Stimulated activated CD4-positive, alpha-beta T cell treated with anti-CD3 and anti-CD28 coated beads, TNF-alpha, amount 100 ng/mL, for 1 hour (primary cell): ENCODE measurements around the gene ZRANB1.

Experiments used
- DNase-seq, 3 donors: peaks; one replicate each; pipeline ENCODE4 v3.0.0-alpha.2; 2020; ENCODE audit warnings: low read depth in 3 of 3, low spot score in 1 of 3

Gene ZRANB1

DNA sequence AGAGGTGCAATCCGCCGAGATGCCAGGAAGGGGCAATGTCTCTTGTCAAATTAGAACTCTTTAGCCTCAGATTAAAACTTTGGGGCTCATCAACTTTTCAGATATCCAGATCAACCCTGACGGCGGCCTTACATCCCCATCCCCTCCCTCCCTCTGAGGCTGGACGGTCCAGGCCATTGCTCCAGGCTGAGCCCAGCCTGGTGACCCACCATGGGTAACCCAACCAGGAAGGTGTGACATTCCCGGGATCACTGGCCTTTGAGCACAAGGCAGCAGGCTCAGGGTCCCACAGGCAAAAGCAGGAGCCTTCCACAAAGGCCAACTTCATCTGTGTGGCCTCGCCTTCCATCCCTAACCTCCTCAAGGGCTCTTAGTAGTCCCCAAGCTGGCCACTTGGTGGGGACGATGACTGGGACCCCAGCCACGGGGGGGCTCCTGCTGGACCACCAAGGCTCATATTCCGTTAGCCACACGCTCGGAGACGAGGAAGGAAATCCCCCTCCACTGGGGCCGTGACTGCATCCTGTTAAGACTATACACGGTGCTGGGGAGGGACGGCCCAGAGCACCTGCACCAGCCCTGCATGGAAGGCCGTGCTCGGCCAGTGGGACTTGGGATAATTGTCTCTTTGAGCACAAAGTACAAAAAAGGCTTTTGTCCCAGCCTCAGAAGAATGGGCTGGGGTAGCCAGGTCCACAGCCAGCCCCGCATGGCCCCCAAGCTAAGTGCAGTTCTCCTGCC, 62.8 kb downstream of the ZRANB1 start:
- DNase-seq: no peak

DNA sequence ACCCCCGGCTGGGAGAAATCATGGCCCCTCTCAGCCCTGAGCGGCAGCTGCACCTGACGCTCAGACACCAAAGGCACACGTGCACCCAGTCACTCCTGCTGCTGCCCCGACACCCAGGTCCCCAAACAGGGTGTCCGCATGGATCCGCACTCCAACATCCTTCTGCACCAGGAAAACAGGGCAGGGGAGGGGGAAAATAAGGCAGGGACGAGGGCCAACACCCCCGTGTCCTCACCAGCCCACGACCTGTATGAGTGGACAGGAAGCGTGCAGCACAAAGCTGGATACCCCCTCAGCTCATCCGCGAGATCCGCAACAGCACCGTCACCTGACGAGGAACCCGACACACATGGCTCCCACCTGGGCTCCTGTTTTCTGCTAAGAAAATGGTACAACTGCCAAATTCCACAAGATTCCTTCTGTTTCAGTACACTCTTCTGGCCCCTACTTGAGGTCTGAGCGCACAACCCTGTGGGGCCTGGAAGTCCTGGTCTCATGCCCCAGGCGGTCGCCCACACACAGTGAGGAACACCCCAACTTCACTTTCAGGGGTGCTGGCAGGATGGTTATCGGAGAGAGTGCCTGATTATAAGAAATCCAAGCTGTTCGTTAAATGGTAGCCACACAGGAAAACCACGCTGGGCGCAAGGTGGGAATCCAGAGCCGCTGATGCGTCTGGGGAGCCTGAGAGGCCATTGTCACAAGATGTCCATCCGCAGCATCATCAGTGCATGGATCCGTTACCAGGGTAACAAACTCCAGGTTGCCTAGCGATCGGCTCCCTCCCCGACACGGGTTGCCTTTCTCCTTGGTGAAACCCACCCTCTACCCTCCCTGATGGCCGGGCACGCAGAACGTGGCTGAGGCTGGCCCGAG, 63.6 kb downstream of the ZRANB1 start:
- DNase-seq: no peak

DNA sequence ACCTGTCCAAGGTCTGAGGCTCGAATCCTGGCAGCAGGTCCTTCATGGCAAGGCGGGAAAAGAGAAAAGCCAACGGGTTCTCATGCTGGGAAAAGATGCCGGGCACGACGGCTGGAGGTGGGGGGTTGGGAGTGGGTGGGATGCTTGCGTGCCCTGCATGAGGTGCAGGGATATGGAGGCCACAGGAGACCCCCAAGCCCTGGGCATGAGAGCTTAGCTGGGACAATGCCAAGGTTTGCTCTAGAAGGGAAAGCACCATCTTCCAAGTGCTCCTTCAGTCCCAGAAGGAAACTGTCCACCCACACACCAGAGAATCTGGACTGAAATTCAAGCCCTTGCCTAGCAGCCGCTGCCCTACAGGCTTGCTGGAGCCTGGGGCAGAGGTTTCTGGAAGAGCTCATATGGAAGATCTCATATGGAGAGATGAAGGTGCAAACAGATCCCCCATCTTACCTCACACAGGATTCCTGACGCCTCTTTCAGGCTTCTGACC, 64.3 kb downstream of the ZRANB1 start:
- DNase-seq: no peak

DNA sequence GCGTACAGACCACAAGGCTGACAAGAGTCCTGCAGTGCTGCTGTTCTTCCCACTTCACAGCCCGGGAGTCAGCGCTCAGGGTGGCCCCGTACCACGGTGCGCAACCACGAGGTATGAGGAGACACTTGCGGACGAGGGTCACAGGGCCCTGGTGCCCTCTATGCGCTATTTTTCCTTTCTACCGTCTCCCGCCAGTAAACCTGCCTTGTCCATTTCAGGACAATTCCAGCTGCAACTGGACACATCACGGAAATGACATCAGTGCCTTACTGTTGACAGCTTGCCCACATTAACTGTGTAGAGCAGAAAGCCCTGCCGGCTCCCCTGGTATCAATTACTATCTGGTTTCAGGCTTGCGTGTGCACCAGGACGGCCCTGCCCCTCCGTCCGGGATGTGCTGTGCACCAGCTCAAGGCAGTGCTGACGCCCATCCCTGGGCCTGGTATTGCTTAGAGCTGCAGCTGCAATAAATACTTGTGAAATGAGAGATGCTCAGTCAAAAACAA, 65.1 kb downstream of the ZRANB1 start:
- DNase-seq: no peak

DNA sequence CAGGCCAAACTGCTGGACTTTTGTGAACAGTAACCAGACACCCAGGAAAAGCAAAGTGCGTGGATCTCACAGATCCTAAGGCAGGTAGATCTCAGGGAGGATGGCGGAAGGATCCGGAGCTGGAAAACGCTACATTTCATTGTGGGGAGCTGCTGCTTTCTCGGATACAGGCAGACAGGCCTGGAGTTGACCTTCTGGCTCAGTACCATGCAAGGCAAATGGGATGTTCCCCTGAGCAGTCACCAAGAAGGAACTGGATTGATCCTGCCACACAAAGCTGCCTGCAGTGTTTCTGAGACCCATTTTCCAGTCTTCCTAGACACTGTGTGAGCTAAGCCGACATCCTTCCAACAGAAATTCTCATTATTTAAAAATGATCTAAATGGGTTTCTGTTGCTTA, 65.5 kb downstream of the ZRANB1 start:
- DNase-seq: no peak

DNA sequence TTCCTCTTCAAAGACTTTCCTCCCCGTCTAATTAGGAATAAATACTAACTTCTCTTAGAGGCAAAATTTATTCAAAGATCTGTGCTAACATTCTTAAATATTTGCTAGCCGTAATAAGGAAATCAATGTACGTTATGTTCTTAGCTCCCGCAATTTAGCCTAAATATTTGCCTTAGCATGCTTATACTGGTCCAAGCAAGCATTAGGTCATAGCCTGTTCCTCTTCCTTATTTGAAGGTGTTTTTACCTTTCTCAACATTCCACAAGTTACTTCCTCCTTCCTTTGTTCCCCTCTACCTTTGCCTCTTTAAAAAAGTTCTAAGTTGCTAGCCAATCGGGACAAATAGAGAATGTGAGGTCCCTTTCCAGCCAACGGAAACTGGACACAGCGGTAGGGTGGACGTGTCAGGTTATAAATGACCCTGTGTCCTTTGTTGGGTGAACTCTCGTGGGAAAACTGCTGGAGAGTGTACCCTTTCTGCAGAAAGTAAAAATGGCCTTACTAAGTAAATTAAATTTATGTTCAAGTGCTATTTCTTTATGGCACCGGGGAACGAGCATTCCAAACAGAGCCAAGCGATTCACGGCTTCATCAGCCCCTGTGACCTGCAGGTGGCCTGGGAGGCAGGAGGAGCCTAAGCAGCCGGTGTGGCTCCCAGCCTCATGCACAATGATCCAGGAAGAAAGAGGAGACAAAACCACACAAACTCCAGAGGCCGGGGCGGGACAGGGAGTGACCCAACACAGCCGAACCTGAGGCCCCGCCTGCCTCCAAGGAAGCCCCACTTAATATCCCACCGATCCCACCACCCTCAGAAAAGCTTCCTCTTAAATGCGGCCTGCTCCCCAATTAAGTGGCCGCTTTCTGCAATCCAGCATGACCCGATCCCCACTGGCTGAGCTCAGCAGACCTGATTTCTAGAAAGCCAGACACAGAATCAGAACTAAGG, 67.0 kb downstream of the ZRANB1 start:
- DNase-seq: no peak

DNA sequence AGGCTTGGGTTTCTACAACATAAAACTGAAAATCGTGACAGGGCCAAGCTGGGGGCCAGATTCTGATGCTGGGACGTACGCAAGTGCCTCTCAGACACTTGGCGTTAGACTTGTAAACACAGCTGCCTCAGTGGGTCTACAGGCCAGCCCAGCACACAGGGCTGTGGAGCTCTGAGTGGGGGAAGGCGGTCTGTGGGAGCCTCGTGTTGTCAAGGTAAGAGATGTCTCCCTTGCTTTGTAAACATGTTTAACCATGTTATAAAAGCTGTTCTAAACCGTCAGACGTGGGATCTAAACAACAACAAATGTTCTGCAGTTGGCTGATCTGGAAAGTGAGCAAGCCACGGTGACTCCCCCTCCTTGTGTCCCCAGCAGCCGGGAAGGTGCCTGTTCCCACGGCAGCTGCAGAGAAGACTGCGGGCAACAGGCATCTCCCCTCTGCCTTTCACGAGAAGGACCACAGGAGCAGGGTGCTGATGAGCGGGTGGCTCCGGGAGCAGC, 67.8 kb downstream of the ZRANB1 start:
- no peak for DNase-seq

DNA sequence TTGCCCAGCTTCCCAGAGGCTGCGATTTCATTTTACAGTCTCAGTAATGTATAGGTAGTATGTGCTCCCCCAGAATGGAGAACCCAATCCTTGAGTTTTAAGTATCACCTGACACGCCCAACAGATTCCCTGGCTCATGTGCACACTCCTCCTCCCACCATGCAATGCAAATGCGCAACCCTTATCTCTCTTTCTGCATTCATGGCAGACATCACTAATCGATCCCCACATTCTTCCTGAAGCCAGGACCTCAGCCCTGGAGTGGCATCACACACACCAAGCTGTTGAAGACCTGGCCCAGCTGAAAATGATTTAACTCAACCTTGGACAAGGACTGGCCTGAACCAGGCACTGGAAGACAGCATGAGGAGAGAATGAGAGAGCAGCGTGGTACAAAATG, 68.4 kb downstream of the ZRANB1 start:
- DNase-seq: no peak

DNA sequence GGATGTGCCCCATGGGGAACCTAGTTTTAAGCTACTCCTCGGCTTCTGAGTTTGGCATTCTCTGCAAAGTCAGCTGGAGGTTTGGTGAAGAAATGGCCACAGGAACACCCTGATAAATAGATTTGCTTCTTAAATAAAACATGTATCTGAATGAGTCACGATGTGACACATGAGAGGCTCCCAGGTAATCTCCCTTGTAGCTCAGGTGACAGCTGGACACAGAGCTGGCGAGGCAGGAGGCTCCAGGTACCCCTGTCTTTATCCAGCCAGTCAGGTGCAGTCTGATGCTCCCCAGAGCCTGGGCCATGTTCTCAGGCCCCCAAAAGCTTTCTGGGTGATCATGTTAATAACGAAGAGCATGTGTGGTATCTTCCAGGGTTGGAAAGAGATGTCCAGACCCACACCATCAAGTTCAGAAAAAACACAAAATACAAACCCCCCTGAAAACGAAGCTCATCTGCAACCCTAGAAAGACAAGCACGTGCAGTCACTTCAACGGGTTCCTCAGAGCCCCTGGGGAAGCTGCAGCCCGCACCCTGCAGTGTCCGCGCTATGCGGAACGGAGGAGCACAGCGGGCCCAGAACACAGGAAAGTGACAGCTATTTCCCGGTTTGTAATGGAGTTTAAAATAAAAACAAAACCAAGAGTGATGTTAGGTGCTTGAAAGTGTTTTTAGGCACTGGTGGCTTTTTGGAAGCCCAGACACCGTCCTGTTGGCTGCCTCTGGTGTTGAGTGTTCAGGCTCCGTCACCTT, 69.4 kb downstream of the ZRANB1 start:
- DNase-seq: no peak

DNA sequence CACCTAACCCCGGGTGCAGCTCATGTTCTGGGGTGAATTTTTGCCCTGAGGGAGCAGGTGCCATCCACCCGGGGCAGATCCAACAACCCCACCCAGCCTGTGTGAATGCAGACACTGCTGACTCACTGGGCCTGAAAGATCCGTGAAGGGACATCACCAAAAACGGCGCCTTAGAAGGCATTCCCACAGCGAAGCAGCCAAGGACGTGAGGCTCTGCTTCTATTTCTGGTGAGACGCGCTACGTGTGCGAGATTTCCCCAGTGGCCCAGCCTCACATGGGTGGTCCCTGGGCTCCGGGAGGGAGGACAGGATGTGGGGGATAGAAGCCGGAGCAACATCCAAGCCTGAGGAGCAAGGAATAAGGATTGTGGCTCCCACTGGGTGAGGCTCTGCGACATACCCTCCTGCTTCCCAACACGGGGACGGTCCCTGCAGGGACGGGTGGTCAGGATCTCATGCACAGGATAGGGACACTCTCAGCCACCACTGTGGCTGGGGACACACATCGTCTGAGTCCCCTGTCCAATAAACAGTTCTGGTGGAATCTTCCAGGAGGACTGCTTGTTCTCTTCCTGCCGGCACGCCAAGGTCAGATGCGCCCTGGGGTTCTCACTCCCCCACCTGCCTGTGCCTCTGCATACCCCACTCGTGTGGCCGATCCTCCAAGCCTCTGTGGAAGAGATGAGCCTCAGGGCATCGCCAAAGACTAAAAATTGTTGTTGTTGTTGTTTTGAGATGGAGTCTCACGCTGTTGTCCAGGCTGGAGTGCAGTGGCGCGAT, 70.2 kb downstream of the ZRANB1 start:
- DNase-seq: no peak

DNA sequence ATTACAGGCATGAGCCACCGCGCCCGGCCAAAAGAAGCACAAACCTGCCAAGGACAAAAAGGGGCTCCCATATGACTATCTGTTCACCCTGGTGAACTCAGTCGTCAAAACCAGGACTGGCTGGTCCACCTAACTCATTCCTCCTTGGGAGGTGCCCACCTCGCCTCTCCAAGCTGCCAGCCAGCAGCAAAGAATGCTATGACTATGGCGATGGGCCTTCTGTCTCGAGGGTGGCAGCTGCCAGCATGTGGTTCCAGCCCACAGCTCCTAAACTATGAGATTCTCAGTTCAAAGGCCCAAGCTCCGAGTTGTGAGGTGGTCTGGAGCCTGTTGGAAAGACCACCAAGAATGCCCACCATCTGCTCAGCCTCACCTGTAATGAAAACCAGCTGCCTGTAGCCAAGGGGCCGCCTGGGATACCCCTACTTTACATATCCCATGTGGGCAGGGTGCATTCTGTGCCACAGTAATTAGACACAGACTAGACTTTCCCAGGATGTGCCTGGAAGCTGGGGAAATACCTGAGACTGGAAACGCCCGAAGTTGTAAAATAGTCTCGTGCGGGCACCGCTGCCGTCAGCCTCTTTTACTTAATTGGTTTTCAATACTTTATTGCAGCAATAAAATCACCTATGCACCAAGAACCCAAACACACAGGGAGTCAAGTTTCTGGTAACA, 71.1 kb downstream of the ZRANB1 start:
- no peak for DNase-seq

DNA sequence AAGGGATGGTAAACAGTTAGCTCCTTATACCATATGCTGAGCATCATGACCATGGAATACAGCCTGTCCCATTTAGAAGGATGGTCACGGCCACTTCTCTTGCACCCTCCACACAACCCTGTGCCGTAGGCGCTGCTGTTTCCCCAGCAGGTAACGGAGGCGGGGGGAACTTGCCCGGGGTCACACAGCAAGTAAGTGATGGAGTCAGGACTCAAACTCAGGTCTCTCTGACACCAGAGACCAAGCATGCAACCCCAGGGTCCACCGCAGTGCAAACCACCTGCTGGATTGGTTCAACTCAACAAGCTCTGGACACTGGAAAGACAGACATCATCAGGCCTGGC, 71.6 kb downstream of the ZRANB1 start:
- no peak for DNase-seq

DNA sequence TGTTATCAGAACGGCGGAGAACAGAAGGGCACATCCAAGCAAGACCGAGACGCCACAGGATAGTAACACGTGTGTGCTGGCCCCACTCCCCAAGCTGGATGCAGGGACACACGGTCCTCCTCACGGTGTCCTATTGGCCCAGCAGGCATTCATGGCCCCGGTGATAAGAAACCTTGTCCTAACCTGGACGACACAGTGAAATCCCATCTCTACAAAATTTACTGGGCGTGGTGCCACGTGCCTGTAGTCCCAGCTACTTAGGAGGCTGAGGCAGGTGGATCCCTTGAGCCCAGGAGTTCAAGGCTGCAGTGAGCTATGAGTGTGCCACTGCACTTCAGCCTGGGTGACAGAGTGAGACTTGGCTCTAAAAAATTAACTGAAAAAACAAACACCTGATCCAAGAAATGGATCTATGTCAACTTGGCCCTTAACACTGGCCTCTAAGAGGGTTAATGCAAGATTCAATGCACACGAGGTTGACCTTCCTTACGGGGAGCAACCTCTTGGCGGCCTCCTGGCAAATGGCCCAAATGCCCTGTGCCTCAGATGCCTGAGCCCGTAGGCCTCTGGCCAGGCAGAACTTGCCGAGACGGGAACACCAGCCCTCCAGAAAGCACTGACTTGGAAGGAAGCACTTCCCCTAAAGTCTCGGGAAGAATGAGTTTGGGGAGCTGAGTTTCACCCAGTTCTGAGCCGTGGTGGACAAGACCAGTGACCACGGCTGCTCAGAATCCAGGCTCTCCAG, 72.3 kb downstream of the ZRANB1 start:
- DNase-seq: no peak

DNA sequence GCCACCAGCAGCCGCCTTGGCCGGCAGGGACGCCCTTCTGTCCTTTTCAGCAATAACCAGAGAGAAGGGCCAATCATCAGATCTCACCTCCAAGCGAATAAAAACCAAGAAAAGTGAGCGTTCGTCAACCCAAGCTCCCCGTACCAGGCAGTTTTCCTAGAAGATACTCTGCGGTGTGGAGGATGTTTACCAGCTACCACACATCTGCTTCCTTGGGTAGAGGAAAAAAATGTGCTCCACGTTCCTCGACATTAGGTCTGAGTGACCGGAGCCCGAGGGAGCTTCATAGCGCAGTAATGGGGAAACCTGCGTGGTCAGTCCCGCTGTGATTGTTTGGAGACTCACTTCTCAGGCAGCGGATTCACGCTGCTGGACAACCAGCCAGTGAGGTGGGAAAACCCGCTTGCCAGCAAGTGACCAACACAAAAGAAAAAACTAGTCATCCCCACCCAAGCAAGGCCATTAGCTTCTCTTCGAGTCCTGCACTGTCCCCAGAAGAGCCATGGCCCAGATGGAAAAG, 73.0 kb downstream of the ZRANB1 start:
- no peak for DNase-seq

DNA sequence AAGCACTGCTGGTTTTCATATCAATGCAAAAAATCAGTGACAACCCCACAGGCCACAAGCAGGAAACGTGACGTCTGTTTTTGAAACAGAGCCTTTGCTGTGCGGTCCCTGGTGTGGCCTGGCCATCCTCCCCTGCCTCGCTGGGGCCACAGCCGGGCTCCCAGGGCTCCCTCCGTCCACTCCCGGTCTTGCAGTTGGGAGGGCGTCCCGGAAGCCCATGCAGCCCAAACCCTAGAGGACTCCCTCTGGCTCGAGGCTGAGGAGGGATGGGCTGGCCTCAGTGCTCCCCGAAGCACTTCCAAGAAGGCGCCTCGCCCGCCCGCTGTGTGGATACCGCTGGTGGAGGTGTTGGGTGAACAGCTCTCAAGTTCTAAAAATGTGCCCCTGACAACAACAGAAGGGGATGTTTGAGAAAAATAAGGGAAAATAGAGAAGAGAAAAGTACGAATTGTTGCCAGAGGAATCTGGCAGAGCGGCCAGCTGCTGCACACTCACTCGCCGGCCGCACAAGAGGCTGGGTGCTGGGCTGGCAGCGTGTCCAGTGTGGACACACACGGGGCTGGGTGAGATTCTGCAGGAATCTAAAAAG, 73.5 kb downstream of the ZRANB1 start:
- no peak for DNase-seq

DNA sequence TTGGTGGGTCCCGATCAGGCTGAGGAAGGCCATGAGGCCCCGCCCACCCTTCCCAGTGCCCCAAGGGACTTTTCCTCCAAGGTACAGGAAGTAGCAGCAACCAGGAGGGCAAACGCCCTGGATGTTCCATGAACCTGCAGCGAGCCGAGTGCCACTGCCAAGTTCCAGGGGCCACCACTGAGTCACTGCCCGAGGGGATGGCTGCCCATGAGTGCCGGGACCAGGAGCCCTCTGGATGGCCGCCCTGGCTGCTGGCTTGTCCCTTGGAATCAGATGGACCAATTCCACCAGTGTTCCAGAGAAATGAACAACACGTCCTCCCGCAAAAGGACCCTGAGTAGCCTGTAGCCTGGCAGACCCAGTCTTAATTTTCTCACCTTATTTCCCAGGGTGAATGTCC, 74.2 kb downstream of the ZRANB1 start:
- DNase-seq: no peak

DNA sequence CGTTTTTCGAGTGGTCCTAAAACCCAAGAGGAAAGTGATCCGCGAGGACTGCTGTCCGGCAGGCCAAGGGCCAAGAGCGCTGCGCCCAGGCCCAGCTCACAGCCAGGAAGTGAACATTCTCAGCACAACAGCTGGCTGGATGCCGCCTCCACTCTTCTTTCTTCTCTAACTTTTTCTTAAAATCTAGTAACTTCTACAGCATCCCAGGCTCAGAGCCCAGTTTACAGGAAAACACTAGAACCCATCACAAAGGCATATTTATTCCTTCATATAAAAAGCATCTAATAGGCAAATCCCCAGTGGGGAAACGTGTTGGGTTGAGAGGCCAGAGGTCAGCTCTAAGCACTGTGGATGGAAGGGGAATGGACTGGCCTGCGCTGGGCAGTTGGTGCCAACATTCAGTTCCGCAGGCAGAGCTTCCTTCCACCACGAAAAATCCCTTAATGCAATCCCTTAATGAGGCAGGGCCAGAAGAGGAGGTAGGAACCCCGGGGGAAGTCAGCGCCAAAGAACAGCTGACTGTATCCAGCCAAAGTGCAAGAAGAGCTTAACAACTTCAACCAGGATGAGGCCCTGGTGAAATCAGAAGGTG, 74.8 kb downstream of the ZRANB1 start:
- no peak for DNase-seq
